OCI-LY7 (cell line): ENCODE results near the gene CCDC9. TPM values are rescaled to one million over a fixed set of nuclear protein-coding genes. Genes with fewer than 3 reads are reported as not detected.

Source experiments
- BruUV-seq: library from RNA; stranded (reverse); fragments of 400-500 nt; replicated peaks from 2 replicates; lab custom pipeline; 2021; lab: Mats Ljungman, UMichigan
- CTCF ChIA-PET: fragments of 300-600 bp; sonication (Branson Sonifier 250); formaldehyde crosslinking; loops from one replicate; lab custom pipeline; 2022; ENCODE audit warnings: antibody characterized with exemption; ENCODE audit not compliant: unreplicated experiment; lab: Charles Lee
- POLR2A ChIA-PET: fragments of 300-600 bp; sonication (Branson Sonifier 250); formaldehyde crosslinking; loops from one replicate; lab custom pipeline; 2022; ENCODE audit warnings: antibody characterized with exemption; lab: Charles Lee
- DNase-seq: peaks from one replicate; pipeline ENCODE4 v3.0.0-alpha.2; 2015; ENCODE audit warnings: low spot score
- H2AFZ ChIP-seq: fragments of 200-600 bp; sonication (generic), shearing (Covaris generic); 2 replicates; pipeline ENCODE4 v1.6.1; 2014; ENCODE audit warnings: mild to moderate bottlenecking, antibody characterized with exemption, low read length, moderate library complexity
- H3K27ac ChIP-seq: fragments of 200-600 bp; sonication (generic); 2 replicates; pipeline ENCODE4 v1.5.1; 2014; ENCODE audit warnings: mixed run types, low read depth, mild to moderate bottlenecking, moderate library complexity, low read length, inconsistent platforms; ENCODE audit not compliant: poor library complexity, severe bottlenecking
- H3K36me3 ChIP-seq: fragments of 200-600 bp; sonication (generic); 2 replicates; pipeline ENCODE4 v1.6.1; 2014; ENCODE audit warnings: mild to moderate bottlenecking, antibody characterized with exemption, low read length, moderate library complexity, mixed read lengths; ENCODE audit not compliant: insufficient read depth
- H3K4me1 ChIP-seq: fragments of 200-600 bp; sonication (generic); 2 replicates; pipeline ENCODE4 v1.5.1; 2014; ENCODE audit warnings: mild to moderate bottlenecking, low read length; ENCODE audit not compliant: insufficient read depth, poor library complexity, severe bottlenecking
- H3K4me2 ChIP-seq: fragments of 200-600 bp; sonication (generic); 2 replicates; pipeline ENCODE4 v1.6.1; 2014; ENCODE audit warnings: mild to moderate bottlenecking, low read length
- H3K4me3 ChIP-seq: fragments of 200-600 bp; sonication (generic); 2 replicates; pipeline ENCODE4 v1.5.1; 2014; ENCODE audit warnings: mild to moderate bottlenecking, low read depth, low read length; ENCODE audit not compliant: poor library complexity, severe bottlenecking
- H3K79me2 ChIP-seq: fragments of 200-600 bp; sonication (generic); 2 replicates; pipeline ENCODE4 v1.6.1; 2016; ENCODE audit warnings: low read depth, mild to moderate bottlenecking, low read length, moderate library complexity, mixed read lengths; ENCODE audit not compliant: insufficient read depth
- H3K9me2 ChIP-seq: fragments of 200-600 bp; sonication (generic); 2 replicates; pipeline ENCODE4 v1.6.1; 2016; ENCODE audit warnings: mild to moderate bottlenecking, low read length, mixed read lengths; ENCODE audit not compliant: insufficient read depth
- H3K9me3 ChIP-seq: fragments of 200-600 bp; sonication (generic); 2 replicates; pipeline ENCODE4 v1.6.1; 2014; ENCODE audit warnings: mild to moderate bottlenecking, mixed run types, low read length, mixed read lengths
- H4K20me1 ChIP-seq: fragments of 200-600 bp; sonication (generic); 2 replicates; pipeline ENCODE4 v1.6.1; 2014; ENCODE audit warnings: mild to moderate bottlenecking, antibody characterized with exemption, low read length, moderate library complexity, mixed read lengths; ENCODE audit not compliant: insufficient read depth
- EZH2phosphoT487 ChIP-seq: fragments of 200-600 bp; sonication (generic); IDR thresholded peaks from 2 replicates; pipeline ENCODE4 v1.6.1; 2018; ENCODE audit warnings: low read depth, borderline replicate concordance, mild to moderate bottlenecking, mixed run types, antibody characterized with exemption, low read length, moderate library complexity, mixed read lengths
- intact Hi-C: fragments of 100-400 bp; cut with micrococcal nuclease; formaldehyde crosslinking; loops from one replicate; pipeline ENCODE4 v1.10.0; 2022; ENCODE audit not compliant: unreplicated experiment
- total RNA-seq, 2 experiments: library from RNA; depleted of rRNA in 1 of 2; stranded (reverse); fragments of >200 nt in 1 of 2; shearing (Covaris generic) in 1 of 2; gene quantifications; 2 replicates each; pipeline ENCODE4 v1.2.3, GENCODE V29; 2014 to 2022
- TF ChIP-seq, protein P1 (sequence below): fragments of 200-600 bp; sonication (generic); conservative IDR thresholded peaks from 2 replicates; pipeline ENCODE4 v1.5.1; 2014; ENCODE audit warnings: mild to moderate bottlenecking, antibody characterized with exemption, low read length, moderate library complexity, mixed read lengths

The CCDC9 gene
- total RNA-seq, 2 experiments from 2014 or later = 7.9 to 19.7 TPM

DNA sequence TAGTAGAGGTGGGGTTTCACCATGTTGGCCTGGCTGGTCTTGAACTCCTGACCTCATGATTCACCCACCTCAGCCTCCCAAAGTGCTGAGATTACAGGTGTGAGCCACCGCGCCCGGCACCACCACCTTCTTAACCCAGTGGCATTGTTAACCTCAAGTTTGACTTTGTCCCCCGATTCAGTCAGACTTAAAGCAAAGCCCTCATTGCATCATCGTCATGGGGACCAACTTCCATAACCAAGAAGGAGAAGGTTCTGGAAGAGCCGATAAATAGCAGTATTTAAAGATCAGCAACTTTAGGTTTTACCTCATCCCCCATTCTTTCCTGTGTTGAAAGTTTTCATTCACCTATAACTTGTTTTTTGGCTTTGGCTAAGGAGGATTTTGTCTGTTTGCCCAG is 11.7 kb downstream of the CCDC9 start:
- no peak overlapping the region for H2AFZ ChIP-seq
- BruUV-seq = no TSS peak
- no peaks in the 10 kb centered on the region for H3K79me2 ChIP-seq
- peaks cover 6% of the 10 kb centered on the region for H3K4me1 ChIP-seq
- H3K9me2 ChIP-seq = no peaks in the 10 kb centered on the region
- ChIA-PET POLR2A (no interaction called here), CTCF (no interaction called here)
- H3K36me3 ChIP-seq = peaks cover 54% of the 10 kb centered on the region
- no peak overlapping the region for H3K27ac ChIP-seq
- H3K4me2 ChIP-seq = no peak overlapping the region
- H3K9me3 ChIP-seq = no peaks in the 10 kb centered on the region
- intact Hi-C loops = no loop called here
- no peak for DNase-seq
- H3K4me3 ChIP-seq = no peak overlapping the region
- no peaks in the 10 kb centered on the region for H4K20me1 ChIP-seq
- TF ChIP-seq, protein P1, sequence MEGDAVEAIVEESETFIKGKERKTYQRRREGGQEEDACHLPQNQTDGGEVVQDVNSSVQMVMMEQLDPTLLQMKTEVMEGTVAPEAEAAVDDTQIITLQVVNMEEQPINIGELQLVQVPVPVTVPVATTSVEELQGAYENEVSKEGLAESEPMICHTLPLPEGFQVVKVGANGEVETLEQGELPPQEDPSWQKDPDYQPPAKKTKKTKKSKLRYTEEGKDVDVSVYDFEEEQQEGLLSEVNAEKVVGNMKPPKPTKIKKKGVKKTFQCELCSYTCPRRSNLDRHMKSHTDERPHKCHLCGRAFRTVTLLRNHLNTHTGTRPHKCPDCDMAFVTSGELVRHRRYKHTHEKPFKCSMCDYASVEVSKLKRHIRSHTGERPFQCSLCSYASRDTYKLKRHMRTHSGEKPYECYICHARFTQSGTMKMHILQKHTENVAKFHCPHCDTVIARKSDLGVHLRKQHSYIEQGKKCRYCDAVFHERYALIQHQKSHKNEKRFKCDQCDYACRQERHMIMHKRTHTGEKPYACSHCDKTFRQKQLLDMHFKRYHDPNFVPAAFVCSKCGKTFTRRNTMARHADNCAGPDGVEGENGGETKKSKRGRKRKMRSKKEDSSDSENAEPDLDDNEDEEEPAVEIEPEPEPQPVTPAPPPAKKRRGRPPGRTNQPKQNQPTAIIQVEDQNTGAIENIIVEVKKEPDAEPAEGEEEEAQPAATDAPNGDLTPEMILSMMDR = no peak
- TF ChIP-seq EZH2phosphoT487 = no peak

DNA sequence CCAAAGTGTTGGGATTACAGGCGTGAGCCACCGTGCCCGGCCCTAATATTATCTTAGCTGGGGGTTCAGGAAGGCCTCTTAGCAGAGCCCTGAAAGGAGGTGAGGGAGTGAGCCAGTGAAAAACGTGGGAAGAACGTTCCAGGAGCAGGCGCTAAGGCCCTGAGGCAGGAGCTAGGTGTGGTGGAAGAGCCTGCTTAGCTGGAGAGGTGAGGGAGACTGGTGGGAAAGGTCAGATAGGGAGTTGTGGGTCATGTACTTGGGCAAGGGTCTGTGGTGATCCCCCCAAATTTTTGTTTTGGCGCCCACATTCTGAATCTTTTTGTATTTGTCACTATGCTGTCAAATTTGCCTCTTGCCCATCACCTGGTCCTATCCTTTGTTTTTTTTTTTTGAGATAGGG is 13.3 kb downstream of the CCDC9 start:
- intact Hi-C loops = no loop called here
- DNase-seq = no peak
- Histone ChIP-seq H3K4me1 (peaks cover 6% of the 10 kb centered on the region), H3K36me3 (peaks cover 46% of the 10 kb centered on the region), H3K9me3 (no peaks in the 10 kb centered on the region), H2AFZ (no peak overlapping the region), H3K27ac (no peak overlapping the region), H3K9me2 (no peaks in the 10 kb centered on the region), H3K4me3 (no peak overlapping the region), H4K20me1 (no peaks in the 10 kb centered on the region), H3K4me2 (no peak overlapping the region), H3K79me2 (no peaks in the 10 kb centered on the region)
- no TSS peak for BruUV-seq
- TF ChIP-seq, protein P1 = no peak
- TF ChIP-seq EZH2phosphoT487 = no peak
- ChIA-PET POLR2A (interaction anchor here (0.5 kb wide), 1 partner anchor 406 kb away, joined by 3 read pairs; no protein-coding TSS in a partner anchor), CTCF (no interaction called here)

DNA sequence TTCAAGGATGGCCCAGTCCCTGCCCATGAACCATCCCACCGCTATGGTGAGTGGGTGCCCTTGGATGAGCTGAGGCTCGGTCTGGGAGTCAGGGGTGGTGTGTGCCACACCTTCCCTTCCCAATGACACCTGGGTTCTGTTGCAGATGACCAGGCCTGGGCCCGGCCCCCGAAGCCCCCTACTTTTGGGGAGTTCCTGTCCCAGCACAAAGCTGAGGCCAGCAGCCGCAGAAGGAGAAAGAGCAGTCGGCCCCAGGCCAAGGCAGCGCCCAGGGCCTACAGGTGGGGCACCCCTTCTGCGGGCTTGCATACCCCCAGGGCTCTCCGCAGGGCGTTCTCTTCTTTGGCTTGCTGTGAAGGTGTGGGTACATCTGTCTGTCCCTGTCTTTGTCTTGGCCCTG is 14.1 kb downstream of the CCDC9 start:
- H3K36me3 ChIP-seq = peaks cover 41% of the 10 kb centered on the region
- no peak overlapping the region for H3K4me2 ChIP-seq
- ChIA-PET POLR2A (no interaction called here), CTCF (no interaction called here)
- H3K9me2 ChIP-seq = no peaks in the 10 kb centered on the region
- no TSS peak for BruUV-seq
- DNase-seq = no peak
- no peaks in the 10 kb centered on the region for H3K9me3 ChIP-seq
- intact Hi-C loops = no loop called here
- TF ChIP-seq, protein P1 = no peak
- TF ChIP-seq EZH2phosphoT487 = no peak
- peaks cover 12% of the 10 kb centered on the region for H3K4me1 ChIP-seq
- H2AFZ ChIP-seq = no peak overlapping the region
- no peaks in the 10 kb centered on the region for H4K20me1 ChIP-seq
- H3K79me2 ChIP-seq = no peaks in the 10 kb centered on the region
- H3K4me3 ChIP-seq = no peak overlapping the region
- H3K27ac ChIP-seq = no peak overlapping the region
